DMS153 treated with DMSO at 0.1 percent for 48 hours (cell line): ENCODE measurements around the gene LRP1B.
"Not testable (repeated sequence)": the region's sequence is repeated elsewhere in the genome, so short reads cannot be mapped to it uniquely, and the experiment has no call there.

ENCODE experiments used
- DNase-seq: peaks from one replicate; lab custom pipeline; 2025; ENCODE audit not compliant: unreplicated experiment; lab: John Stamatoyannopoulos, UW

LRP1B gene

DNA sequence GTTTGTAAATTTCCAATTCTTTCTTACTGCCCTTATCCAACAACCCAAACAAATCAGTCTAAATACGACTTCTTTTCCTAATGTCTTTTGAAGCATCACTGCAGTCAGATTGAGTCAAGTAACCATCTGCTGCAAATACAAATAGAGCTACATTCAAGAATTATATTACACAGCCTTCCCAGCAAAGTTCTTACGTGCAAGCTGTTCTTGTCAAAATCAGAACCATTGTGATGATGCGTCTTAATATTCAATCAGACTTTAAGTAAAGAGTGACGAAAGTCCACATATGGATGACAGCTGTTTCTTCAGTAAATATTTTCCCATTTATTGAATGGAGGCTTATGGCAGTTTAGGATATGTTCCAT is 943.8 kb downstream of the LRP1B start:
- no peak for DNase-seq

DNA sequence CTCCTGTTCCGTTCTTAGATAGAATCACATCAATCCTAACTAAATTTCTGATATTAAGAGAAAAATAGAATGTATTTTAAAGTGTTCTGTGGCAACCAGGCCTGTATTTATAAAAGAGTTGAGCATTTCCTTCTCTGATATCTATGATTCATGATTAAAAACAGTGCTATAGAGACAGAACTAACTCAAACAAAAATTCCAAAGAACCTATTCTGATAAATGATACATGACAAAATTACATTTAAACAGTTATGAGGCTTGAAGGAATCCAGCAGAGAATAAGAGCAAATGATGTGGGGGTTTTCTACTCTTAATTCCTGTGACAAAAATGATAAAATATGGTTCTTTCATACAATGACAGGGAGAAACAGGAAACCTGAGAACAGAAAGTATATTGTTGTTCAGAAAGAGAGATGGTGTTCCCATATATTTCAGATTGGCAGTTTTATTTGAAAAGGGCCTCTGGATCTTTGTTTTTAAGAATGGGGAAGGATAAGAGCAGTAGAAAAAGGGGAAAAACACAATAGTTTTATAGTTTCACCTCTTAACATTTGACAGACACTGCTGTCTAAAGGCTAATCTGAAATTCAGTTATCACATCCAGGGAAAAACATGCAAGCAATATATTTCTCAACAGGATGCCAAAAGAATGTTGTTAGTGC is 944.3 kb downstream of the LRP1B start:
- no peak for DNase-seq

DNA sequence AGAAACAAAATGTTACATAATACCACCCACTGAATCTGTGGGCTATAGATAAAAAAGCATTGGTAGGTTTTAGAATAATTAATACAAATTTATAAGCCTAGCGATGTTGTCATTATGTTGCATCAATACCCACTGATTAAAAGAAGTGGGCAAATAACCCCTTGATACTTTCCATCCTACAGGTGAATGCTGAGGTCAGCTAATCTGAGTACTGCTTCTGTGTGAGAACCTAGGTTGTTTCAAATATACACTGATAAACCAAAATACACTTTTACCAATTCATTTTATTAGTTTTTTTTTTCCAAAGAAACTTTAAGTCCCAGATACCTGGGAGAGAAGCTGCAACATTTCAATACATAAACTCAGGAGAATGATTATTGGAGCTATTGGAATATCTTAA is 948.6 kb downstream of the LRP1B start:
- no peak for DNase-seq

DNA sequence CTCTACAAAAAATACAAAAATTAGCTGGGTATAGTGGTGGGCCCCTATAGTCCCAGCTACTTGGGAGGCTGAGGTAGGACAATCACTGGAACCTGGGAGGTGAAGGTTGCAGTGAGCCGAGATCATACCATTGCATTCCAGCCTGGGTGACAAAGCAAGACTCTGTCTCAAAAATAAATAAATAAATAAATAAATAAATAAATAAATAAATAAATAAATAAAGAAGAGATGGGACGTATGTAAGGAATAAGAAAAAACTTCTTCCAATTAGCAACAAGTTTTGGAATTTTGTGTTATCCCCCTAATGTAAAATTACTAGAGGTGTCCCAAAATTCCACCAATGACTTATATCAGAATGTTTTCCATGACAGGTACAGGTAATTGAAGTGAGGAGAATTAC is 961.7 kb downstream of the LRP1B start:
- DNase-seq, result not testable (repeated sequence)

DNA sequence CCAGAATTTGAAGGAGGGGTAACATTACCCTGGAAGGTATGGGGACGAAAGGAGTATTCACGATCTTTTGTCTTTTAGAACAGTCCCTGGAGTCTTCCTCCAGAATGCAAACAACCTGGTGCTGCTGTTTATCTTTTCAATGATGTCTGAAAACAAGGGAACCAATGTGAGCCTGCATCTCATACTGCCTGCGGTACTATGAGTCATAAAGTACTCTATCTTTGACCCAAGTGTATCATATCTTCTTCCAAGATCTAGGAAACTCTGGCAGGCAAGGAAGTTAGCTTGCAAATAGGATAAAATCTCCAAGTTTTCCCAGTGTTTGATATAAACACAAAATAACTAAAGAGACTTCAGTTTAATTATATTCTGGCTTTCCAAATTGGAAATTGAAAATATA is 968.5 kb downstream of the LRP1B start:
- no peak for DNase-seq

DNA sequence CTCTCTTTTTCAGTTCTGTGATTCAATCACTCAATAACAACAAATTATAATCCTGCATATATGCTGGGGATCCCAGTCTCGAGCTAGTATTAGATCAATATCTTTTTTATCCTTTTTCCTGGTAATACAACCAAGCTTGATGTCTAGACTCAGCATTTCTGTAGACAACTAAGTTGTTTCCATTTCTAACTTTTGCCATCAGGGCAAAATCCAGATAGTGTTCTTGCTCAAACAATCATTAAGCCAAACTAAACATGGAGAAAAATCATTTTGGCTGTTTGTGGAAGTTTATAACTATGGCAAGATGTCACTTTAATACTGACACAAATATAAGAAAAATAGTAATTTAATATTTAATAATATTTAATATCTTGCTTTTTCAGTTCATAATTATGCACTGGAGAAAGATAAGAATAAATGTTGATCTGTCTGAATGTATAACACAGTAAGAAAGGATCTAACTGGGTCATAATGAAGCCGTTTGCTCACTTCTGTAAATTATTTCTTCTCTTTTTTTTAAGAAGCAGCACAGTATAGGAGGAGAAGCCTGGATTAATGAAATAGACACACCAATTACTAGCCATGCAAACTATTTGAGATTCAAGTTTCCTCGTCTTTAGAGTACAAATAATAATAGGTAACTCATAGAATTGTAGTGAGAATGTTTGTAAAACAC is 979.1 kb downstream of the LRP1B start:
- no peak for DNase-seq

DNA sequence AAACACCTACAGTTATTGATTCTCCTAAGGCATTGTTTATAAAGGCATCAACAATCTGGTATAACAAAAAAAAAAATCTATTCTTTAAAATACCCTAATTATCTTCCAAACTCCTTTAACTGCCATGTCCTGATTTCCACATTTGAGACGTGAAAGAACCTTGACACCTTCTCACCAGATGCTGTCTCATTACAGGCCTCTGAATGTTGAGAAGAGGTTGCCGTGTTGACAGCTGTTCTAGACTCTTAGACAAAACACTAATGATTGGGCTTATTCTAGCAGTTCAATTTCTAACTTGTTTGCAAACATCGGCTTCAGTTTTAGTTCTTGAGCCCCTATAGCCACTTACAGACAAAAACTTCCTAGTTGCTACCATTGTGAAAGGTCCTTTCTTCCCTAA is 988.8 kb downstream of the LRP1B start:
- no peak for DNase-seq

DNA sequence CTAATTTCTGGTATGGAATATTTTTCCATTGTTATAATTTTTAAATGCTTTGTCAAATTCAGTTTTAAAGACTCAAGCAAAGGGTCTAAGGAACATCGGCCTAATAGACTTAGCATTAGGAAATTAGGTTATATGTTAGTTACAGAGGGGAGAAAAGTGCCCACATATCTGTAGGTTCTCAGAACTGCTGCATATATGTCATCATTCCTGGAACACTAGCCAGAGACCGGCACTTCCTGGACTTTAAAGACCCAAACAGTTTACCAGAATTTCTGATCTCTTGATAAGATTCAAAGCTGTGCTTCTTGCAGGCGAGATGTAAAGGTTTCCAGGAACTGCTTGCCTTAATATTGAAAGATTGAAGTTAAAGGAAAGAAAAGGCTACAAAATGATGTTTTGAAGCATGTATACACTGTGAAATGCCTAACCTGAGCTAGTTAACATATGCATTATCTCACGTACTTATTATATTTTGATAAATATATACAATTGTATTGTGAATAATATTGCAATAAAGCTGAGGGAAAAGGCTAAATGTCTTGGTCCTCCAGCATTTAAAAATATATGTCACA is 993.6 kb downstream of the LRP1B start:
- DNase-seq, result no peak

DNA sequence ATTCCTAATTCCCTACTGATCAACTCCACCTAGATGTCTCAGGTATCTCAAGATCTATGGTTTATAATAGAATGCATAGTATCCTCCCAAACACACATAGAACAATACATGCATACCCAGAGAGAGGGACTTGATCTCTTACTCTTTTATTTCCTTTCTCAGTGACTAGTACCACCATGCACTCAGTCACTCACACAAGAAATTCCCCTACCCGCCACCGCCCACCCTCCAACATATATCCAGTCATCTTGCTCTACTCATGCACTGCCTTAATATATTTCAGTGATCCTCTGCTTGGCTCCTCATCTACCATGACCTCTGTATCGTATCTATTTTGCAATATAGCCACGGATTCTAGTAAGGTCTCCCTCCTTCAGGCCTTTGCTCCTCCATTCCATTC is 996.9 kb downstream of the LRP1B start:
- no peak for DNase-seq

DNA sequence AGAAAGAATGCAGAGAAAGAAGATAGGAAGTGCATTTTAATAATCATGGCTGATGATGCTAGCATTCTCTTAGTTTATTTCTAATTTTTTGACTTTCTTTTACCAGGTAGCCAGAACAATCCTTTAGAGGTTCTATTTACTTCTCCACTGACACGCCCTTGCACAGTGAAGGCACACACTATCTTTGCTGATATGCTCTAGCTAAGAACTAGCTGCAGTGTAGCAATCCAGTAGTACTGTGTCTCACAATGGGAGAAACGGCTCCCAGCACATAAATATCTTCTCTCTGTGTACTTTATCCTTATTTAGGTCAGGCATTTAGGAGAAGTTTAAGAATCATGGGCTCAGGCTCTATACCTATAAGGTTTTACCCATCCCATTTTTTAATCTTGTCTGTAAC is 1005.4 kb downstream of the LRP1B start:
- no peak for DNase-seq

DNA sequence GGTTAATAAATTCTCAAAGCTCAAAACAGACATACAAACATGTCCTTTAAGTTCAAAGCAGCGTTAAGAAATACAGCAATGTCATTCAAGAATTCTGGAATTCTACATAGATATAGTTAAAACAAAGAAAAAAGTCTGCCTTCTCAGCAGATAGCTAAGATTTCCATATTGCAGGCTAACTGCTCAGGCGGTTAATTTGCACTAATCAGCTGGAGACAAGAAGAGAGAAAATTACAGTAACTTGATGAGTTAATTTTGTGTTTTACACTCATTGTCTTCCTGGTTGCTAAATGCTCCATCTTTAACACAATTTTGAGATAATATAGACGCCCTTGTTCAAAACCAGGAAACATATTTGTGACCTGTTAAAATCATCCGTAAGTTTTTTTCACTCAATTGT is 1012.0 kb downstream of the LRP1B start:
- DNase-seq, result no peak

DNA sequence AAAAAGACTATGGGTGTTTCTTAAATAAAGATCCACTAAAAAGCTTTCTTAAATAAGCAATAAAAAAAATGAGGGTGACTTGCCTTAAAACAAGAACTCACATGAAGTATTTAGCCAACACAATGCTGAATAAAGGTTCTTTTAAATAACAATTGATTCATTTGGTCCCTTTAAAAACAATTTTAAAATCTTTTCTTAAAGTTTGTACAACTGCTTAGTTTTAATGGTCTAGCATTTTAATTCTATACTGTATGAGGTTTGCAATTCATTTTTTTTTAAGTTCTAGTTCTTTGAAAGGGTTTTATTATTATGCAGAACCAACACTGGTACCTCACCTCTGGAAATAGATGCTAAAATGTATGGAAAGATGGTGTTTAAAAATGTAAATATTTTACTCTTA is 1017.5 kb downstream of the LRP1B start:
- no peak for DNase-seq

DNA sequence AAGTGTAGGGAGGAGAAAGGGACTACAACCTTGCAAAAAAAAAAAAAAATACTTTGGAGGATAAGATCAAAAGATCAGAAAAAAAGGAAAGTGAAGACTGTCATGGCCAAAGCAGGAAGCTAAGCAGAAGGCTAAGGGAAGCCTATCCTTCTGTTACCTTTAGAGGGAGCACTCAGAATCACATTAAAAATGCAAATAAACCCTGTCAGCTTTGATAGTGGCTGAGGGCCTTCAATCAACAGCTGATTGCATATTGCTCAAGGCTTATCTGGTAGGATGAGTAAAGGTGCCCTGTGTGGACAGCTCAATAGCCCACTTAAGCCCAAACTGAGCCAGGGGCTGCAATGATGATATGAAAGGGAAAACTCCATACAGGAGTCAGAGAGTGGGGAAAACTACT is 1021.2 kb downstream of the LRP1B start:
- DNase-seq, result no peak

DNA sequence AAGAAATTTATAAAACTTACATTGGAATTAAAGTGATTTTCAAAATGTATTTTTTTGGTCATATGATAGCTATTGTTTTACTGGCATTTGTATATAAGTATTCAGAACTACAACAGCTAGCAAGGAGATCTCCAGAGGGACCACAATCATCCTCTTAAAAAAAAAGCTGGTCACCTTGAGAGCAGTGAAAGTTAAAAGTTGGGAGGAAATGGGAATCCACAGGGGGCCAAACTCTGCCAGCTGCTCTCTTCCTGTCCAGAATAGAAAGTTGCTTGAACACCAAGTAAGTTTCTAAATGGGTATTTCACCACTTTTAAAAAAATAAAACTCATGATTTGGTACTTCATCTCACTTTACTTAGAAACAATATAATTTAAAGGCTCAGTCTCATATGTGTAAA is 1025.1 kb downstream of the LRP1B start:
- no peak for DNase-seq

DNA sequence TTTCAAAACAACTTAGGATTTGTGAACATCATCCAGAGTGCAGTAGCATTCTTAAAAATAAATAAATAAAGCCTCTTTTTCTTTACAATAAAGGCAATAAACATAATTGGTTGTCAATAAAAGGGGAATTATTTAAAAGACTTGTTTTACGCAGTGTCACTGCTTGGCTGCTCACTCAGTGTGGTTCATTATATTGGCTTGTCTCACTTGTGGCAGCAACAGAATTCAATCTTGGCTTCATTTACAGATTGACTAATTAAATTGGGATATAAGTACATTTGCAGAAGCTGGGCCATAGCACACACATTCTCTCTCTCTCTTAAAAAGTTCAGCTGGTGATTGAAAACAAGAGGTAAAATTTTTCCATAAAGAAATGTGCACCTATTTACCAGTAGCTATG is 1027.6 kb downstream of the LRP1B start:
- DNase-seq, result no peak

DNA sequence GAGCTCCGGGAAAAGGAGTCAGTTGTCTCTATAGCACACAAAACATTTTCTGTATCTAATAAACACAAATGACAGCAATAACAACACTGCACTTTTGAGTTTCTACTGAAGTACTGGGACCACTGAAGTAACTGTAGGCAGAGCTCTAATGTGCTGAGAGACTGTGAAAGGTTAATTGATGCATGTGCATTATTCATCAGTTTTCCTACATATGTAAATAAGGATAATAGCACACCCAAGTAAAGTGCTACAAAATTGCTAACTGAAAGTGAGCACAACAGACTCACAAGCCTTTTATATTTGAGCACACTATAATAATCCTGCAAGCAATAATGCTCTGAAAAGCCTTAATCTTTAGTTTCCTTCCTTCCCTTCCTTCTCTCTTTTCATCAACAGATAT is 1051.6 kb downstream of the LRP1B start:
- no peak for DNase-seq

DNA sequence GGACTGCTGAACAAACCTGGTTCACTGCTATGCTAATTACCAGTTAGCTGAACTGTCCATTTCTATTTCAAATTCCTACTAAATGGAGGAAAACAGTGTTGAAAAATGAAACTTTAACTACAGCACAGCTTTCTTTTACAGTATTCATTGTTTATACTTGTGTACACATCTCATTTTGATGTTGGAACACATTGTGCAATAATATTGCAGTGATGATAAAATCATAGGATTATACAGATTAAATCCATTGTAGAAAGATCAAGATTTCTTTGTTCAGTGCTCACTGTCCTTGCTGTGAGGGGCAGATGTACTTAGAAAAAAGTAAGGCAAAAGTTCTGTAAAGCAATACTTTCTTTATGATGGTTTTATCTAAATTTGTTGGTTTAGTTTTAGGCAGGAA is 1055.1 kb downstream of the LRP1B start:
- DNase-seq, result no peak

DNA sequence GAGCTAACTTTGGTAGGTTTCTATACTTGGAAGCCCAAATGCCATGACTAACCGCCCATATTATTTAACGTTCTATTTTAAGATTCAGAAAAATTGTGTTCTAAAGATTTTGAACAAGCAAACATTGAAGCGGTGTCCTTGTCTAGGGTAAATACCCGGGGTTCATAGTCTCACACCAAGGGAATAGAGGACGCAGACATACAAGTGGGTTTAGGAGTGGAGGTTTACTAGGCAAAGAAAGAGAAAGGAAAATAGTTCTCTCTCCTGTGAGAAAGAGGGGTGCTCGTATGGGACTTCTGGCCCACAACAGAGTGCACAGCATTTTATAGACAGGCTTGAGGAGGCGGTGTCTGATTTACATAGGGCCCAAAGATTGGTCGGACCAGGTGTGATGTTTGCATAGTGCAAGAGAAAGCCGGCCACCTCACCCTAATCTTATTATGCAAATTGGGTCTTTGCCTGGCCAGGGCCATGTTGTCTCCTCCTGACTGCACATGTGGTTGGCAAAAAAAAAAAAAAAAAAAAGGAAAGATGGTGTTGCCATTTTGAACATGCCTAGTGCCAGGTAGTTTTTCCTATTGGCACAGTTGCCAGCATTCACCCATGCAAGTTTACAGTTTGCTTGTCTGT is 1062.6 kb downstream of the LRP1B start:
- no peak for DNase-seq

DNA sequence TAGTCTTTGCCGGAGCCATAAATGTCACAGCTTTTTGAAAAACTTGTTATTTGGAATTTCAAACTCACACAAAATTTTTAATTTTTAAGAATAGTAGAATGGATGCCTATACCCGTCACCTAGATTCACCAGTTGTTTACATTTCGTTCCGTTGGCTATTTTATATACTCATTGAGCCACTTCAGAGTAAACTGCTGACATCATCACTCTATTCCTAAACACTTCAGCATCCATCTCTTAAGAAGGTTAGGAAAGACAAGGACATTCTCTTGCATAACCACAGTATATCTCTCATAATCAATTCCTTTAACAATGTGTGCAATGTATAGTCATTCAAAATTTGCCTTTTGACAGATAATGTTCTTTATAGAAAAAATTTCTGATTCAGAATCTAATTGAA is 1065.8 kb downstream of the LRP1B start:
- DNase-seq, result no peak

DNA sequence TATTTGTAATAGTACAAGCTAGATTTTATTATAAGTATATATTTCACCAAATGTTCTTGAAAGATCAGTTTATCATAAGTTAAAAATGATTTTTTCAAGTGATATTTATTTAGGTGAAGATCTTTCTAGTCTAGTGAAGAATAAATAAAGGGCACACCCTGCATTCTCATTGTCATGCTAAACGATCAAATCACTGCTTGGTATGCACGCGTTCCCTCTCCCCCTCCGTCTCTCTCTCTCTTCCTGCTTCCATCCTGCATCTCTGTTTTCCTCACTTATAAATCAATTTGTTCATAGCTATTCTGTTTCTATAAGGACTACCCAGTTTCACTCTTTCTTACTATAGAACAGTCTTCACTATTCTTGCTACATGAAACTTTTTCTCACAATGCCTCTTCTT is 1067.4 kb downstream of the LRP1B start:
- no peak for DNase-seq

DNA sequence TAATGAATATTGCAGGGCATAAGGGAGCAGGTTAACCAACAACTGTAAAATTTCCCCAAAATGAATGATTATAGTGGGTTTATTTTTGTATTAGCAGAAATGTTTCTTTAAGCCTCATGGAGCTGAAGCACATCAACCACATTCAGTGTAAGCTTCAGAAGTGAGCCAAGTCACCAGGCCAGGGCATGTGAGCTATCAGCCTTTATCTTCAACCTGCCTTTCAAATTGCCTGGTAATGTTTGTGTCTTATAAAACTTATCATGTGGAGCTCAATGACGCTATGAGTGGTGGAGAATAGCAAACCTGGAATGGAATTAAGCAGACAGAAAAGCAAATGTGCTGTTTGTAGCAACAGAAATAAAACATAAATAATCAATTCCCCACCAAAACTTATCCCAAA is 1068.4 kb downstream of the LRP1B start:
- no peak for DNase-seq

DNA sequence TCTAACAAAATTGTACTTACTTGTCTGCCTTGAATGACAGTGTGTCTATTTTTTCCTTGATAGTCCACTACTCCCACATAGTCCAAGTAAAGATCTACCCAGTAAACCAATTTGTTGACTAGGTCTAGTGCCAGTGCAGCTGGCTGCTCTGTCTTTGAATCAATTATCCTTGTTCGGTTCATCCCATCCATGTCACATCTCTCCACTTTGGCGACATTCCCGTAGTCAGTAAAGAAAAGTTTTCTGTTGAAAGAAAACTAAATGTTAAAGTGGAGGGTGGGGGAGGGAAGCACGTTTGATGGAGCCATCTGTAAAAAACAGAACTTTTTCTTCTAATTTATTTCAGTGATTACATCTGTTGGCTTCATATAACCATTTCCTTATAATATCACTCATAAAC is 1068.8 kb downstream of the LRP1B start:
- no peak for DNase-seq
